GM21737 (cell line): ENCODE data around the gene PLCH1.
"Not testable (repeated sequence)": the region's sequence is repeated elsewhere in the genome, so short reads cannot be mapped to it uniquely, and the experiment has no call there.

Experiments
- ATAC-seq: cut with Tn5 transposase; IDR thresholded peaks from one replicate; pipeline ENCODE4 v1.9.1; 2021; ENCODE audit warnings: mild to moderate bottlenecking, moderate library complexity; ENCODE audit not compliant: unreplicated experiment

Gene PLCH1

DNA sequence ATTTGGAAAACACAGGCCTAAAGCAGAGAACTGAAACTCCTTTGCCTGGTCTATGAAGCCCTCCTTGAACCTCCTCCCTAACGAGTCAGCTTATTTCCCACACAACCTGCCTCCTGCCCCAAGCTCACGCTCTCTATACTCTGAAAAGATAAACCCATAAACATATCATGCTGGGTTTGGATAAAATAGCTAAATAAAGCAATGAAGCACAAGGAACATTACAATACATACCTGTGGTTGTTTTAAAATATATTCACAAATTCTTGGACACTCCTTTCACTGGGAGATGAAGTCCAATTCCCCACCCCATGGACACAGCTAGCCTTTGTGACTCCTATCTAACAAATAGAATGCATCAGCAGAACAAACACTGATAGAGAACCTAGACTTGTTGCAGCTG, 98.2 kb downstream of the PLCH1 start:
- no peak for ATAC-seq

DNA sequence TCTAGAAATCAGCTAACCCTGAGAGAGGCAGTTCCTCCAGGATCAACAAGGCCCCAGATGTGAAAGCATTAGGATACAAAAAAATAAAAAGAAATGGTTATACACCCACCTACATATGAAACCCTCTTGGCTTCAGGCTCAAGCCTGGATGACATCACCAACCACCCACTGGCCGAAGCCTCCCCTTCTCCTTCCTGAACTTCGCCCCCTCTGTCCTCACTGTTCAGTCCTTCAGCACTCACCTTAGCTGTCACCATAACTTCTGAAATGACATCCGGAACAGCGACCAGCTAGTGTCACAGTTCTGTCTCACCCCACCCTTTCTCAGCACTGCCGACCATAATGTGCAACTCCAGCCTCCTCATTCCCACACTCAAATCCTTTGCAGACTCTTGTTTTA, 98.7 kb downstream of the PLCH1 start:
- ATAC-seq: no peak

DNA sequence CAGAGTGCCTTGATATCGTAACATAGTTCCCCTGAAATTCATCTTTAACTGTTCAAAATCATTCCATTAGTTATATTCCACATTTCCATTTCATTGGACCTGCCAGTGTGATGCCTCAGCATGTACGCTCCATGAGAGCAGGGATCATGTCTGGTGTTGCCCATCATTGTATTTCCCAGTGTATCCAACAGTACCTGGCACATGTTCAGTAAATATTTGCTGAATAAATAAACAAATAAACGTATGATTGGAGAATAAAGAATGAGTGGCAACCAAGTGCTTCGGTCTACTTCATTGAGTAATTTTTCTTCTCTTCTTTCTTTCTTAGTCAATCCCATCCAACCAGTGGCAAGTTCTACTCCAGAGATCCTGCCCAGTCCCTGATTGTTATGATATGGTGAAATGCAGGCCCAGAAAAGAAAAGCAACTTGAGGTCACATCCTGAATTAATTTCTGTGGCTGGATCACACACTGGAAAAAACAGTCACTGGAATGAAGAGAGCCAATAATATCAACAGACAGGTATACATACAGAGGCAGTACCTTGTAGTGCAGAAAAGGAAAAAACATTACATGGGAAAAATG, 101.2 kb downstream of the PLCH1 start:
- ATAC-seq: no peak

DNA sequence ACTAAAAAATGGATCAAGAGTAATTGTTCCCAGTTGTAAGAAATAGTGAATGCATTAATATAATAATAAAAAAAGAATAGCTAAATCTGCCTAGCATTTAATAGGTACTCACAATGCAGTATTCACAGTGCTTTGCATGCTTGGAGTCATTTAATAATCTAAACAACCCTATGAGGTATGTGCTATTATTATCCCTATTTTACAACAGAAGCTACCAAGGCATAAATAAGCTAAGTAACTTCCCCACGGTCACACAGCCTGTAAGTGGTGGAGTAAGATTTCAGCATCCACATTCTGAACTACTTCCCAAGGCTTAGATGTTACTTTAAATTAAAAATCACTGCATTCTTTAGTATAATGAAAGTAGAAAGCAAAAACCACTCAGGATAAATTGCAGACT, 102.9 kb downstream of the PLCH1 start:
- ATAC-seq: no peak

DNA sequence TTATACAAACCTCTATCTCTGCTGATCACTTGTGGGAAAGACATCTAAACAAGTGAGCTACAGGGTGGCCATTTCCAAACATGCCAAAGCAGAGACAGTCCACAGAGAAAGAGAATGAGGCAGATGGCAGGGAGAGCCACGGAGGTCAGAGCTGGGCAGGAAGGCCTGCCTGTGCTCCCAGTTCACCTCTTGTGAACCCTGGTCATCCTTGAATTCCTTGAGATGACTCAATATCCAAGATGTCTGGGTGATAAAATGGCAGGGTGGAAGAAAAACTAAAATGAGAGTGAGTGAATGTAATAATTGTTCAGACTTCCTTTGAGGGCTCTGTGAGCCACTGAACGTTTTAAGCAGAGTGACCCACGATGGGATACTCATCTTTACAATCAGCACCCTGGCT, 104.8 kb downstream of the PLCH1 start:
- ATAC-seq: no peak

DNA sequence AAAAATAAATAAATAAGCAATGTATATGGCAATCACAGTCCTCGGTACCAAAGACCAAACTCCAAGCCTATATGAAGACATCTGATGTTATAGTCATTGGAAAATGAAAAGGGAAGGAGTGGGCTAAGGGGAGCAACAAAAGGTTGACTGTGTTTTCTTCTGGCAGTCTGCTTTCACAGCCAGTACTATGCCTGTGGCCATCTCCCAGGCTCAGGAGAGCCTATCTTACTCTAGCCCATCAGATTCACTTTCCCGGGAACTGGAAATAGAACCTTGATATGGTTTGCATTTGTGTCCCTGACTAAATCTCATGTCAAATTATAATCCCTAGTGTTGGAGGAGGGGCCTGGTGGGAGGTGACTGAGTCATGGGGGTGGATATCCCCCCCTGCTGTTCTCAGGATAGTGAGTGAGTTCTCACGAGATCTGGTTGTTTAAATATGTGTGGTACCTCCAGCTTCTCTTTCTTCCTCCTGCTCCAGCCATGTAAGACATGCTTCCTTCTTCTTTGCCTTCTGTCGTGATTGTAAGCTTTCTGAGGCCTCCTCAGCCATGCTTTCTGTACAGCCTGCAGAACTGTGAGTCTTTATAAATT, 105.3 kb downstream of the PLCH1 start:
- no peak for ATAC-seq

DNA sequence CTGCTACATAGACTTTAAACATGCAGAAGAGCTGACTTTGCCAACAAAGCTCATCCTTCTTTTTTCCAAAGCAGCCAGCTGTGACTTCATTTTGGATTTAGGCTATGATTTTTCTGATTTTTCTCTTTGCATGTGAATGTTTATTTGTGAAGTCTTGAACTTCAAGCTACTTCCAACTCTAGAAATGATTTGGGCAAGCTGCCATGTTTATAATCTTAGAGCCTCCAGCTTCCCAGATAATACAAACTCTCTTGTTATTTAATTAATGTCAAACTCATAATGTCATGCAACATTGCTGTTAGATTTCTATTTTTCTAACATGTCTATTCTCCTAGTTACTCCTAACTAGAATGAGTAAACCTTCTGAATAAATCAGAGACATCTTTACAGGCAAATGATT, 106.4 kb downstream of the PLCH1 start:
- ATAC-seq: not testable (repeated sequence)

DNA sequence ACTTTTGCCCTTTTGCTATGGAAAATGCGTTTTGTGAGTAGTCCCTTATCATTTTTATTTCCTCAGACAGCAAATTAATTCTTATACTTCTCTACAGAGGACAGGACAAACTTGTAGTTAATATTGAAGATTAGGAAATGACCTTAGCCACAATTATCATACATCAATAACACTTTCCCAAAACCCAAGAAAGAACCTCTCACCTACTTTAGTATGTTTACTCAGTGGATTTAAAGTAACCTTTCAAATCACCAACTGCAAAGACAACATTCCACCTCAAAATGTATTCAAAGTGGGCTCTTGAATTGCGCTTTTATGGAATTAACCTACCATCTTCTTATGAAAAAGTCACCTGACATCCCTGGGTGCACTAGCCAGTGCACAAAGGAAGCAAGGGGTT, 107.3 kb downstream of the PLCH1 start:
- no peak for ATAC-seq

DNA sequence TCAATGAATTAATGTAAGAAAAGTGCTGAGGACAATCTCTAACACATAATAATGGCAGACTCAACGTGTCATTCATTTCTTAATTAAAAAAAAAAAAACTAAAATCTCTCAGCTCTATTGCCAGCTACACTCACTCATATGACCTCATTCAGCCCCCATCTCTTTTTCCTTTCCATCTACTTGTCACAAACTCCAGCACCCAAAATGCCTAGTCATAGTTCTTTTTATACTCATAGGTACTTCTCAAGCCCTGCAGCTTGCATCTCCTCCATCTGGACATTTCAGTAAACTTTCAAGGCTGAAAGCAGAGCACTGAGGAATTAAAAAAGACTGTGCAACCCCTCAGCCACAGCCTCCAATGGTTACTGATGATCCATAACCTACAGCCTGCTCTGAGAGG, 109.8 kb downstream of the PLCH1 start:
- ATAC-seq: no peak

DNA sequence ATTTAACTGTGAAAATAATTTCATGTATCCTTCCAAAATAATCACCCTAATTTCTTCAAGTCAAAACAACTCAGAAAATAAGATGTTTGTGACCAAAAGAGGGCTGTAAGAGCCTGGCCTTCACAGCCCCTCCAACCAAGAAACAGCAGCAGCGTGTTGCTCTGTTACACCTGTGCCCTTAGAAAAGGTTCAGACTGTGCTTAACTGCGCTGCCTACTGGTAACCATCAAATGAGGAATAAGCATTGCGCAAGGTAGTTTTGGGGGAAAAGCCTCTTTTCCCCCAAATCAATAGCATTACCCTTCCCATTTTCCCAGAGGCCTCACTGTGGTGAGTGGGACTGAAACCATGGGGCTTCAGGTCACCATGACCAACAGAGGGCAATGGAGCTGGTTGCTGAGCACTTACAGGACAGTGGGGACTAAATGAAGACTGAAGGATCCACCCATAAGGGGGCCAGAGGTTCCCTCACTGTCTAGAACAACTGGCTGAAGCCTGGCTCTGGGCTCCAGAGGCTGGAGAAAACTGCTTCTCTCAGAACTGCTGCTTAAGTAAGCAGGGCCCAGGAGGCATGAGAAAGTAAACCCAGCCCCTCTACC, 110.7 kb downstream of the PLCH1 start:
- no peak for ATAC-seq

DNA sequence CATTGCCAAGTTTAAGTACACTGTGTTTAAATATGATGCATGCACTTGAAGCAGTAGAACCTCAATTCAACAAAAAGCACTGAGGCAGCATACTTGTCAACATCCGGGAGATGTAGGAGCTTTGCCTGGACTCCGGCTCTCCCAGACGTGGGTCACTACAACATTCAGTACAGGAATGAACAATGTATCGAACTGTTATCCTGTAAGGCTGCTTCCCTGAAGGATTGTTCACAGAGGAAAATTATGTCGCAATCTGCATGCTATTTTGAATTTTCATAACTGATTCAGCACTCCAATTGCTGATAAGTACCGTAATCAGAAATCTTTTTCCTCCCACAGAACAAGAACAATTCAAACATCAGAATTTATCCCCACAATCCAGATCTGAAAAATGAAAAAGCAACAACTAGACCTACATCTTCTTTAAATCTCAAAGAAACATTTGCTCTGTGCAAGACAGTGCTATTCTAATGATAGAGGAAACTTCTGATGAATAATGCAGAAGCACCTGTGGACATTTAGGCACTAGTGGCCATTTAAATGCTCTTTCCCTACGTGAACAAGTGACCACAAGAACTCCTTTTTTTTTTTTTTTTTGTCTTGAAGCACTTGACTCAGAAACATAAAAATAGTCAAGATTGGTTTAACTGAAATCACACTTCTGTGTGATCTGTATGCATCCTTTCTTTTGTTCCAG, 113.4 kb downstream of the PLCH1 start:
- ATAC-seq: no peak

DNA sequence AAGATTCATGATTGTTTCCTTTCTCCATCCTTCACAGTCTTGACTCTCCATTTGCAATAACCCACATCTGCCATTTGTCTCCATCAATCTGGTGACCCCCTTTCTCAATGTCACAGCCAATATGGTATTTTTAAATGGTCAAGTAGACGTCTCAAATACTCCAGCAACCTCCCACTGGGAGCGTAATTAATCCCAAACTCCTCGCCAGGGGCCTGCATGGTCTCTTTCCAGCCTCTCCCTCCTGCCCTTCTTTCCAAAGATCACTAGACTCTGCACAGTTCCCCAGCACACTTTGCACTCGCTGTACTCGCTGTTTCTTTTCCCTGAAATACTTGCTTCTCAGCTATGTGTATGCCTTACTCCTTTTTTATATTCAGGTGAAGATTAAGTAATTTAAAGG, 115.3 kb downstream of the PLCH1 start:
- ATAC-seq: no peak

DNA sequence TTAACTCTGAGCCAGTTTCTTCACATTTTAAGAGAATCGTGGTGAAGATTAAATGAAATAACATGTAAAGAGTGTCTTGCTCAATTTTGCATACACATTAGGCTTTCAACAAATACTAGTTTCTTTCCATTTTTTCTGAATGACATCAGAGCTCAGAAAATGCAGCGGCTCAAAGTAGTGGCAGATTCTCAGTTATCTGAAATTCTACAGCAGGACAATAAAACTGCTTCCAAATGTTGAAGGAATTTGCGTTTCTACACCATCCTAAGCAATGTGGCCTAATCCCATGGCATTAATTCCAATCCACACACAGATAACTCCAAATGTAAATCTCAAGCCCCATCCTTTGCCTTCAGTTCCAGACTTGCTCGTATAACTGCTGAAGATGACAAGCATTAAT, 115.8 kb downstream of the PLCH1 start:
- ATAC-seq: no peak

DNA sequence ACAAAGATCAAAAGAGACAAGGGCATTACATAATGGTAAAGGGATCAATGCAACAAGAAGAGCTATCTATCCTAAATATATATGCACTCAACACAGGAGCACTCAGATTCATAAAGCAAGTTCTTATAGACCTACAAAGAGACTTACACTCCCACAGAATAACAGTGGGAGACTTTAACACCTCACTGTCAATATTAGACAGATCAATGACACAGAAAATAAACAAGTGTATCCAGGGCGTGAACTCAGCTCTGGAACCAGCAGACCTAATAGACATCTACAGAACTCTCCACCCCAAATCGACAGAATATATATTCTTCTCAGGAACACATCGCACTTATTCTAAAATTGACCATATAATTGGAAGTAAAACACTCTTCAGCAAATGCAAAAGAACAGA, 122.2 kb downstream of the PLCH1 start:
- not testable (repeated sequence) for ATAC-seq

DNA sequence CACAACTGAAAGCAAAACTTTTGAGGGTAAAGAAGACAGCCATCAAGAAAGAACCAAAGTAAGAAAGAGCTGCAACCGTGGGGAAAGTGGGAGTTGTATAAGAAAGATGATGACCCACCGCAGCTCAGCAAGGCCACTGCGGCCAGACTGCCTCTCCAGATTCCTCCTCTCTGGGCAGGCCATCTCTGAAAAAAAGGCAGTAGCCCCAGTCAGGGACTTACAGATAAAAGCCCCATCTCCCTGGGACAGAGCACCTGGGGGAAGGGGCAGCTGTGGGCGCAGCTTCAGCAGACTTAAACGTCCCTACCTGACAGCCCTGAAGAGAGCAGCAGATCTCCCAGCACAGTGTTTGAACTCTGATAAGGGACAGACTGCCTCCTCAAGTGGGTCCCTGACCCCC, 124.3 kb downstream of the PLCH1 start:
- ATAC-seq: not testable (repeated sequence)

DNA sequence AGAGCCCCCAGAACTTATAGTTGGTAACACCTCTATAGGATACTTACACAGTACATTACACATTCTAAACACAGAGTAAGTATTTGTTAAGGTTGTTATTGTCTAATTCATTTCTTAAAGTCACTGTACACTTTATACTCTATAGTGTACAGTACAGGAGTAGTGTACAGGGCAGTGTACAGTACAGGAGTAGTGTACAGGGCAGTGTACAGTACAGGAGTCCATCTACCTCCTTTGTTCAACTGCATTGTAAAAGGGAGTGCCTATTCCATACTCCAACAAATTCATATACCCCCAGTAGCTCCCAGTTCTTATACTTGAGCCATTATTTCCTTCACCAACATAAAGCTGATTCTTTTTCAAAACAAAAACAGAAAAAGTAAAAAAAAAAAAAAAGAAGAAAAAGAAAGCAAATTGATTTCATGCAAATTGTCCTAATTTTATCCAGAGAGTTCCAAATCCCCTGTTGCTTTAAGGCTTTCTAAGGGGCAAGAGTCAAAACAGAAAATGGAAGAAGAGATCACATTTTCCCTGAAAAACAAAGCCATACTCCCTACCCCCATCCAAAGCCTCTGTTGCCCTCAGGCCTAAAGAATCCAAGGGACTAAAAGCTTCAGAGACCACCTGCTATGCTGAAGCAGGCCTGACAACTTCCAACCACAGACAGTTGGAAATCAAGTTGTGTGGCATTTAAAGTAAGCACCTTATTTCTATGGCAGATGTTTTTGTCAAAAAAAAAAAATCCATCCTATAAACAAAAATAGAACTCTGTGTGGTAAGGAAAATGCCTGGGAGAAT, 125.6 kb downstream of the PLCH1 start:
- no peak for ATAC-seq

DNA sequence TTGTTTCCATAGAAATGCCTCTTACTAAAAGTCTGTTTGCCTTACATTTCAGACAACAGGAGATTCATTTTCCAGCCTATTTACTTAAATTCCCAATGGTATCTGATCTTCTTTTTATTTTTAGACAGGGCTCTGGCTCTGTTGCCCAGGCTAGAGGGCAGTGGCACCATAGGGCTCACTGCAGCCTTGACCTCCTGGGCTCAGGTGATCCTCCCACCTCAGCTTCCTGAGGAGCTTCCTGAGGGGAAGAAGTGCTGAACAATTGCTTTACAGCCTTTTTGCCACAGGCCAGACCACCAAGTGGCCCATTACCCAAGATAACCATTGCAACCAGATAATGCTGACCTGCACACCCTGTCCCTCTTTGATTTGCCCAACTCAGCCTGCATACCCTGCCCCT, 126.3 kb downstream of the PLCH1 start:
- no peak for ATAC-seq

DNA sequence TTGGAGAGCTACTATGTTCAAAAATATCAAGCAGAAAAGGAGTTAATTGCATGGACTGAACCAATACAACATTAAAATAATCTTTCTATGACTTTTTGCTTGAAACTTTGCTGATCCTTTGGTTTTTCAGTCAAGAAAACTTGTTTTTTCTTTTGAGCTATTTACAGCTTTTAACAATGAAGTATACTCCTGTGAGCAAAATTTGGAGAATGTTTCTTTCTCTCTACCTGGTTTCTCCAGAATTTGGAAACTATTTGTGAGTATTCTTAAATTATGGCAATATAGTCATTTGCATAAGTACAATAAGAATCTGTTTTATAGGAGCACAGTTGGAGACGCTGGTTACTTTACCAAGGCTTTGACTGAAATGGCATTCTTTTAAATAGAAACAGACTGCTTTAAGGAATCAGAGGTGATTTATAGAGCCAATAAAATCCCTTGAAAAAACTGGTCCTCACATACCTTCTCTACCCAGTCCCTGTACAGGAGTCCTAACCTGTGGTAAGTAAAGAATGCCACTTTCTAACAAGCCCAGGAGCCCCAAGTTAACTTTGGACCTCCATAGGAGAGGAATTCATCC, 127.4 kb downstream of the PLCH1 start:
- no peak for ATAC-seq

DNA sequence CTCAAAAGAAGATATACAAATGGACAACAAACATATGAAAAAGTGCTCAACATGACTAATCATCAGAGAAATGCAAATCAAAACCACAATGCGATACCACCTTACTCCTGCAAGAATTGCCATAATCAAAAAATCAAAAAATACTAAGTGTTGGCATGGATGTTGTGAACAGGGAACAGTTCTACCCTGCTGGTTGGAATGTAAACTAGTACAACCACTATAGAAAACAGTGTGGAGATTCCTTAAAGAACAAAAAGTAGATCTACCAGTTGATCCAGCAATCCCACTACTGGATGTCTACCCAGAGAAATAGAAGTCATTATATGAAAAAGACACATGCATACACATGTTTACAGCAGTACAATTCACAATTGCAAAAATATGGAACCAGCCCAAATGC, 129.7 kb downstream of the PLCH1 start:
- ATAC-seq: not testable (repeated sequence)

DNA sequence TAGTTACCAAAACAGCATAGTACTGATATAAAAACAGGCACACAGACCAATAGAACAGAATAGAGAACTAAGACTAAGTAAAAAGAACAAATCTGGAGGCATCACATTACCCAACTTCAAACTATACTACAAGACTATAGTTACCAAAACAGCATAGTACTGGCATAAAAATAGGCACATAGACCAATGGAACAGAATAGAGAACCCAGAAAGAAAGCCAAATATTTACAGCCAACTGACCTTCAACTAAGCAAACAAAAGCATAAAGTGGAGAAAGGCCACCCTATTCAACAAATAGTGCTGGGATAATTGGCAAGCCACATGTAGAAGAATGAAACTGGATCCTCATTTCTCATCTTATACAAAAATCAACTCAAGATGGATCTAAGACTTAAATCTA, 130.5 kb downstream of the PLCH1 start:
- not testable (repeated sequence) for ATAC-seq

DNA sequence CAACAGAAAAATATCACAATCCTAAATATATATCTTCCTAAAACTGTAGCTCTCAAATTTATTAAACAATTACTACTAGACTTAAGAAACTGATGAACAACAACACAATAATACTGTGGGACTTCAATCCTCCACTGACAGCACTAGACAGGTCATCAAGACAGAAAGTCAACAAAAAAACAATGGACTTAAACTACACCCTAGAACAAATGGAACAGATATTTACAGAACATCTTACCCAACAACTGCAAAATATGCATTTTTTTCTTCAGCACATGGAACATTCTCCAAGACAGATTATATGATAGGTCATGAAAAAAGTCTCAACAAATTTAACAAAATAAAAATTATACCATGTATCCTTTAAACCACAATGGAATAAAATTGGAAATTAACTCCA, 133.4 kb downstream of the PLCH1 start:
- no peak for ATAC-seq
